HL-60 (cell line): Measurements from ENCODE around the gene TMEM19.

Experiments
- CTCF ChIP-seq: IDR thresholded peaks from one replicate; pipeline ENCODE4 v1.5.1; 2011; ENCODE audit warnings: low read length, control low read depth, inconsistent platforms; ENCODE audit not compliant: insufficient read depth
- GABPA ChIP-seq: IDR thresholded peaks from 2 replicates; pipeline ENCODE4 v1.6.1; 2012; ENCODE audit warnings: low read depth
- POLR2AphosphoS5 ChIP-seq: IDR thresholded peaks from 2 replicates; pipeline ENCODE4 v1.6.1; 2012; ENCODE audit warnings: low read depth

GRCh38 chr12:71742998-71743397 lies 57.1 kb downstream of the TMEM19 start:
- TF ChIP-seq CTCF (no peak), GABPA (no peak), POLR2AphosphoS5 (no peak)
